Measurements from ENCODE around the gene GPD2.

Gene GPD2

GRCh38 chr2:156436497-156437085, 412 bp downstream of the GPD2 start:
- DNase-seq = no peak

- DNase-seq = no peak
These were observed 1.2 kb downstream of the GPD2 start for GRCh38 chr2:156437272-156437930.

- DNase-seq = no peak
These were observed 1.8 kb downstream of the GPD2 start for GRCh38 chr2:156437931-156438410.

GRCh38 chr2:156443089-156443488, 6.9 kb downstream of the GPD2 start:
- no peak for DNase-seq

- no peak for DNase-seq
These were observed 9.4 kb downstream of the GPD2 start for GRCh38 chr2:156445296-156446220.

GRCh38 chr2:156447761-156448160, 11.6 kb downstream of the GPD2 start:
- no peak for DNase-seq

GRCh38 chr2:156448766-156449165, 12.6 kb downstream of the GPD2 start:
- no peak for DNase-seq

GRCh38 chr2:156452971-156453370, 16.8 kb downstream of the GPD2 start:
- DNase-seq = no peak

- DNase-seq = no peak
These were observed 19.3 kb downstream of the GPD2 start for GRCh38 chr2:156455361-156455975.

- no peak for DNase-seq
These were observed 20.4 kb downstream of the GPD2 start for GRCh38 chr2:156456616-156457015.

- DNase-seq = no peak
These were observed 21.6 kb downstream of the GPD2 start for GRCh38 chr2:156457523-156458517.

- DNase-seq = no peak
These were observed 23.5 kb downstream of the GPD2 start for GRCh38 chr2:156459720-156460119.

- no peak for DNase-seq
These were observed 27.9 kb downstream of the GPD2 start for GRCh38 chr2:156464106-156464505.

GRCh38 chr2:156465573-156465972, 29.4 kb downstream of the GPD2 start:
- DNase-seq = no peak

GRCh38 chr2:156466739-156467405, 30.7 kb downstream of the GPD2 start:
- no peak for DNase-seq

GRCh38 chr2:156470975-156471583, 34.9 kb downstream of the GPD2 start:
- DNase-seq = no peak

GRCh38 chr2:156471762-156472161, 35.6 kb downstream of the GPD2 start:
- DNase-seq = no peak

GRCh38 chr2:156472686-156473085, 36.5 kb downstream of the GPD2 start:
- no peak for DNase-seq

GRCh38 chr2:156473445-156473844, 37.3 kb downstream of the GPD2 start:
- DNase-seq = no peak

- no peak for DNase-seq
These were observed 38.2 kb downstream of the GPD2 start for GRCh38 chr2:156474401-156474800.

Measured in NCI-H1092 (cell line).